Fibroblast of lung (primary cell): ENCODE results near the gene CLASP1. TPM values are rescaled to one million over a fixed set of nuclear protein-coding genes. Genes with fewer than 3 reads are reported as not detected.
A peak's percentile ranks its signal among the peaks of the same experiment; 100 is the strongest.
"Not testable (repeated sequence)": the region's sequence is repeated elsewhere in the genome, so short reads cannot be mapped to it uniquely, and the experiment has no call there.

Experiments
- DNase-seq, 2 donors: peaks; one replicate each; pipeline versions ENCODE4 v3.0.0 to v3.0.0-alpha.2; 2010; ENCODE audit warnings: low read depth in 2 of 2
- H2AFZ ChIP-seq: 2 replicates; pipeline ENCODE4 v1.5.1; 2012; ENCODE audit warnings: low read length, control low read depth, inconsistent platforms
- H3K27ac ChIP-seq: 2 replicates; pipeline ENCODE4 v1.5.1; 2011; ENCODE audit warnings: low read length, control low read depth; ENCODE audit not compliant: insufficient read depth
- H3K27me3 ChIP-seq: 2 replicates; pipeline ENCODE4 v1.5.1; 2011; ENCODE audit warnings: mild to moderate bottlenecking, low read length; ENCODE audit not compliant: control insufficient read depth, insufficient read depth
- H3K36me3 ChIP-seq: 2 replicates; pipeline ENCODE4 v1.5.1; 2011; ENCODE audit warnings: low read length; ENCODE audit not compliant: control insufficient read depth, insufficient read depth
- H3K4me1 ChIP-seq: 2 replicates; pipeline ENCODE4 v1.5.1; 2011; ENCODE audit warnings: low read length; ENCODE audit not compliant: control insufficient read depth, insufficient read depth; ENCODE audit errors: extremely low read depth
- H3K4me2 ChIP-seq: 2 replicates; pipeline ENCODE4 v1.5.1; 2011; ENCODE audit warnings: low read length, control low read depth; ENCODE audit not compliant: insufficient read depth; ENCODE audit errors: extremely low read depth
- H3K4me3 ChIP-seq, 4 experiments: fragments of 200-600 bp in 1 of 4; sonication (generic) in 1 of 4; replicated peaks in 1 of 4; 2 replicates each; pipeline ENCODE4 v1.5.1; 2011 to 2016; ENCODE audit warnings: low read length in 4 of 4, low read depth in 3 of 4, mild to moderate bottlenecking in 3 of 4, control low read depth in 2 of 4, inconsistent platforms in 1 of 4, mixed read lengths in 1 of 4; ENCODE audit not compliant: insufficient read depth in 1 of 4; ENCODE audit errors: control extremely low read depth in 1 of 4
- H3K79me2 ChIP-seq: 2 replicates; pipeline ENCODE4 v1.5.1; 2012; ENCODE audit warnings: mild to moderate bottlenecking, low read length, inconsistent platforms; ENCODE audit not compliant: control insufficient read depth, insufficient read depth
- H3K9ac ChIP-seq: 2 replicates; pipeline ENCODE4 v1.5.1; 2011; ENCODE audit warnings: mild to moderate bottlenecking, low read length, control low read depth; ENCODE audit not compliant: insufficient read depth
- H3K9me3 ChIP-seq: 2 replicates; pipeline ENCODE4 v1.5.1; 2012; ENCODE audit warnings: low read depth, low read length; ENCODE audit not compliant: control insufficient read depth, insufficient read depth
- H4K20me1 ChIP-seq: 2 replicates; pipeline ENCODE4 v1.5.1; 2011; ENCODE audit warnings: low read length; ENCODE audit not compliant: control insufficient read depth, insufficient read depth; ENCODE audit errors: extremely low read depth
- CTCF ChIP-seq, 2 donors: IDR thresholded peaks in 1 of 2; conservative IDR thresholded peaks in 1 of 2; 1 replicate in 1 of 2; 2 replicates in 1 of 2; pipeline ENCODE4 v1.5.1; 2011 to 2012; ENCODE audit warnings: low read length in 2 of 2, control low read depth in 1 of 2, inconsistent platforms in 1 of 2, low read depth in 1 of 2, mild to moderate bottlenecking in 1 of 2
- EZH2 ChIP-seq: IDR thresholded peaks from 2 replicates; pipeline ENCODE4 v1.5.1; 2012; ENCODE audit warnings: low read length, control low read depth, mild to moderate bottlenecking; ENCODE audit errors: missing control alignments
- polyA plus RNA-seq, 2 donors: library from polyadenylated mRNA; depleted of rRNA in 1 of 2; stranded (reverse) in 1 of 2; unstranded in 1 of 2; fragments of >200 nt; gene quantifications; 2 replicates each; pipeline ENCODE4 v1.2.1, GENCODE V29; 2011 to 2012; ENCODE audit warnings: missing spikeins in 1 of 2
- total RNA-seq: library from RNA; depleted of rRNA; stranded (reverse); fragments of >200 nt; gene quantifications from 2 replicates; pipeline ENCODE4 v1.2.1, GENCODE V29; 2014

CLASP1 gene
- total and polyA plus RNA-seq, 2 donors (not counting 1 experiment from before 2014, with no cell fraction given): 6.0 to 48.4 TPM

- H3K4me1 ChIP-seq: no peaks in the 10 kb centered on the region
- no peak overlapping the region for H2AFZ ChIP-seq
- TF ChIP-seq CTCF (conservative IDR thresholded peaks at IDR 0.05 in 1 of 2, IDR thresholded peaks at IDR 0.05 in 1 of 2; ENCODE audit: low read depth in 1 of 2, low read length in 2 of 2) (no peak), EZH2 (no peak)
- H3K9me3 ChIP-seq: no peaks in the 10 kb centered on the region
- H3K4me3 ChIP-seq: no peak overlapping the region
- H3K9ac ChIP-seq: no peak overlapping the region
- H3K27me3 ChIP-seq: no peaks in the 10 kb centered on the region
- no peak overlapping the region for H3K4me2 ChIP-seq
- H3K79me2 ChIP-seq: no peaks in the 10 kb centered on the region
- DNase-seq: no peak
- no peak overlapping the region for H3K27ac ChIP-seq
- no peaks in the 10 kb centered on the region for H3K36me3 ChIP-seq
- no peaks in the 10 kb centered on the region for H4K20me1 ChIP-seq
Measured at GRCh38 chr2:121659933-121660332, 10.7 kb upstream of the CLASP1 start.

GRCh38 chr2:121658393-121658792, 9.1 kb upstream of the CLASP1 start:
- not testable (repeated sequence) for H3K4me2 ChIP-seq, H3K36me3 ChIP-seq, H3K4me1 ChIP-seq, H3K9me3 ChIP-seq, H3K27me3 ChIP-seq, H3K9ac ChIP-seq, H4K20me1 ChIP-seq, H3K27ac ChIP-seq, H2AFZ ChIP-seq, H3K79me2 ChIP-seq, H3K4me3 ChIP-seq
- peak in 1 of 2 donors; percentile 23 for DNase-seq

- Histone ChIP-seq H2AFZ (no peak overlapping the region), H3K79me2 (peaks cover 24% of the 10 kb centered on the region), H3K27ac (no peak overlapping the region), H3K9ac (no peak overlapping the region), H3K4me2 (no peak overlapping the region), H3K27me3 (no peaks in the 10 kb centered on the region), H3K4me3 (no peak overlapping the region), H3K9me3 (no peaks in the 10 kb centered on the region), H4K20me1 (no peaks in the 10 kb centered on the region), H3K4me1 (peaks cover 3% of the 10 kb centered on the region), H3K36me3 (no peaks in the 10 kb centered on the region)
- no peak for DNase-seq
- no peak for TF ChIP-seq EZH2
- no peak for TF ChIP-seq CTCF (conservative IDR thresholded peaks at IDR 0.05 in 1 of 2, IDR thresholded peaks at IDR 0.05 in 1 of 2; ENCODE audit: low read depth in 1 of 2, low read length in 2 of 2)
Measured at GRCh38 chr2:121653035-121653434, 3.8 kb upstream of the CLASP1 start.
